NCI-H2081 treated with DMSO at 0.1 percent for 48 hours (cell line): ENCODE measurements around the gene LHPP.

Experiments used
- DNase-seq: peaks from one replicate; lab custom pipeline; 2025; lab: John Stamatoyannopoulos, UW

The LHPP gene

GRCh38 chr10:124625831-124626238, 164.2 kb downstream of the LHPP start:
- DNase-seq: no peak

GRCh38 chr10:124626759-124627380, 165.2 kb downstream of the LHPP start:
- no peak for DNase-seq

GRCh38 chr10:124627866-124628675, 166.4 kb downstream of the LHPP start:
- no peak for DNase-seq

GRCh38 chr10:124628676-124629021, 167.0 kb downstream of the LHPP start:
- no peak for DNase-seq

GRCh38 chr10:124629415-124629814, 167.8 kb downstream of the LHPP start:
- no peak for DNase-seq

GRCh38 chr10:124629842-124630241, 168.2 kb downstream of the LHPP start:
- DNase-seq: no peak

GRCh38 chr10:124630551-124630950, 168.9 kb downstream of the LHPP start:
- no peak for DNase-seq

GRCh38 chr10:124632064-124632531, 170.5 kb downstream of the LHPP start:
- peak; percentile 24 for DNase-seq

GRCh38 chr10:124632566-124632965, 170.9 kb downstream of the LHPP start:
- no peak for DNase-seq

GRCh38 chr10:124636271-124636995, 174.8 kb downstream of the LHPP start:
- no peak for DNase-seq

GRCh38 chr10:124637091-124637700, 175.6 kb downstream of the LHPP start:
- no peak for DNase-seq

GRCh38 chr10:124637746-124638145, 176.1 kb downstream of the LHPP start:
- no peak for DNase-seq

GRCh38 chr10:124639206-124639605, 177.6 kb downstream of the LHPP start:
- DNase-seq: no peak

- DNase-seq: no peak
Measured at GRCh38 chr10:124639646-124640045, 178.0 kb downstream of the LHPP start.

- no peak for DNase-seq
Measured at GRCh38 chr10:124640056-124640455, 178.4 kb downstream of the LHPP start.

- no peak for DNase-seq
Measured at GRCh38 chr10:124640538-124641231, 179.1 kb downstream of the LHPP start.

GRCh38 chr10:124641282-124642087, 179.9 kb downstream of the LHPP start:
- DNase-seq: no peak

- DNase-seq: no peak
Measured at GRCh38 chr10:124642088-124642710, 180.6 kb downstream of the LHPP start.

- no peak for DNase-seq
Measured at GRCh38 chr10:124643330-124644009, 181.8 kb downstream of the LHPP start.

GRCh38 chr10:124644236-124644635, 182.6 kb downstream of the LHPP start:
- DNase-seq: no peak
